HCT116 (cell line): Measurements from ENCODE around the gene EVC2.

Source experiments
- CEBPB ChIP-seq: IDR thresholded peaks from 2 replicates; pipeline ENCODE4 v1.6.1; 2012; ENCODE audit warnings: low read depth
- EGR1 ChIP-seq: IDR thresholded peaks from 2 replicates; pipeline ENCODE4 v1.6.1; 2012; ENCODE audit warnings: low read depth
- ELF1 ChIP-seq: IDR thresholded peaks from 2 replicates; pipeline ENCODE4 v1.6.1; 2012; ENCODE audit warnings: low read depth, borderline replicate concordance
- EZH2 ChIP-seq: fragments of 200-600 bp; sonication (generic); IDR thresholded peaks from 2 replicates; pipeline ENCODE4 v1.6.1; 2017; ENCODE audit warnings: antibody characterized with exemption, mixed run types
- POLR2A ChIP-seq: IDR thresholded peaks from 2 replicates; pipeline ENCODE4 v1.7.0; 2011; ENCODE audit warnings: borderline replicate concordance; ENCODE audit not compliant: insufficient read depth, insufficient read length; ENCODE audit errors: extremely low read depth
- REST ChIP-seq: IDR thresholded peaks from 2 replicates; pipeline ENCODE4 v1.6.1; 2012; ENCODE audit warnings: low read depth
- YY1 ChIP-seq: IDR thresholded peaks from 2 replicates; pipeline ENCODE4 v1.6.1; 2011; ENCODE audit warnings: low read length, low read depth, moderate library complexity, mild to moderate bottlenecking; ENCODE audit not compliant: insufficient replicate concordance; ENCODE audit errors: extremely low read depth
- ZBTB33 ChIP-seq: IDR thresholded peaks from 2 replicates; pipeline ENCODE4 v1.6.1; 2011; ENCODE audit warnings: mild to moderate bottlenecking, low read length, moderate library complexity; ENCODE audit not compliant: insufficient replicate concordance; ENCODE audit errors: extremely low read depth
- ZNF274 ChIP-seq: fragments of 200-500 bp; sonication (Bioruptor generic); IDR thresholded peaks from 2 replicates; pipeline ENCODE4 v1.6.1; 2014; ENCODE audit warnings: mild to moderate bottlenecking, low read depth, low read length, inconsistent platforms
- TF ChIP-seq, protein P1 (sequence below), 3 experiments: fragments of 200-600 bp in 1 of 3; sonication (generic) in 1 of 3; IDR thresholded peaks in 2 of 3; conservative IDR thresholded peaks in 1 of 3; 2 replicates each; pipeline ENCODE4 v1.5.1; 2012 to 2017; ENCODE audit warnings: low read depth in 2 of 3, low read length in 2 of 3, antibody characterized with exemption in 1 of 3, borderline replicate concordance in 1 of 3, control low read depth in 1 of 3, mild to moderate bottlenecking in 1 of 3, mixed read lengths in 1 of 3, mixed run types in 1 of 3, moderate library complexity in 1 of 3; ENCODE audit not compliant: insufficient read depth in 1 of 3
- TF ChIP-seq, protein P2 (sequence below): IDR thresholded peaks from 2 replicates; pipeline ENCODE4 v1.6.1; 2012

GRCh38 chr4:5517372-5517771 is 191.0 kb downstream of the EVC2 start:
- TF ChIP-seq ZNF274 = no peak
- no peak for TF ChIP-seq EGR1
- TF ChIP-seq, protein P1, sequence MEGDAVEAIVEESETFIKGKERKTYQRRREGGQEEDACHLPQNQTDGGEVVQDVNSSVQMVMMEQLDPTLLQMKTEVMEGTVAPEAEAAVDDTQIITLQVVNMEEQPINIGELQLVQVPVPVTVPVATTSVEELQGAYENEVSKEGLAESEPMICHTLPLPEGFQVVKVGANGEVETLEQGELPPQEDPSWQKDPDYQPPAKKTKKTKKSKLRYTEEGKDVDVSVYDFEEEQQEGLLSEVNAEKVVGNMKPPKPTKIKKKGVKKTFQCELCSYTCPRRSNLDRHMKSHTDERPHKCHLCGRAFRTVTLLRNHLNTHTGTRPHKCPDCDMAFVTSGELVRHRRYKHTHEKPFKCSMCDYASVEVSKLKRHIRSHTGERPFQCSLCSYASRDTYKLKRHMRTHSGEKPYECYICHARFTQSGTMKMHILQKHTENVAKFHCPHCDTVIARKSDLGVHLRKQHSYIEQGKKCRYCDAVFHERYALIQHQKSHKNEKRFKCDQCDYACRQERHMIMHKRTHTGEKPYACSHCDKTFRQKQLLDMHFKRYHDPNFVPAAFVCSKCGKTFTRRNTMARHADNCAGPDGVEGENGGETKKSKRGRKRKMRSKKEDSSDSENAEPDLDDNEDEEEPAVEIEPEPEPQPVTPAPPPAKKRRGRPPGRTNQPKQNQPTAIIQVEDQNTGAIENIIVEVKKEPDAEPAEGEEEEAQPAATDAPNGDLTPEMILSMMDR (IDR thresholded peaks at IDR 0.05 in 2 of 3, conservative IDR thresholded peaks at IDR 0.05 in 1 of 3; ENCODE audit: borderline replicate concordance in 1 of 3, insufficient read depth in 1 of 3, low read depth in 2 of 3, low read length in 2 of 3) = no peak
- no peak for TF ChIP-seq CEBPB
- TF ChIP-seq ZBTB33 = no peak
- no peak for TF ChIP-seq YY1
- no peak for TF ChIP-seq EZH2
- TF ChIP-seq, protein P2, sequence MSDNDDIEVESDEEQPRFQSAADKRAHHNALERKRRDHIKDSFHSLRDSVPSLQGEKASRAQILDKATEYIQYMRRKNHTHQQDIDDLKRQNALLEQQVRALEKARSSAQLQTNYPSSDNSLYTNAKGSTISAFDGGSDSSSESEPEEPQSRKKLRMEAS = no peak
- no peak for TF ChIP-seq ELF1
- no peak for TF ChIP-seq POLR2A
- TF ChIP-seq REST = no peak
